HT1080 (cell line): Measurements from ENCODE around the gene PAQR7. TPM values are rescaled to one million over a fixed set of nuclear protein-coding genes. Genes with fewer than 3 reads are reported as not detected.

Experiments
- DNase-seq: peaks from one replicate; pipeline ENCODE4 v3.0.0-alpha.2; 2015; ENCODE audit warnings: low read depth
- polyA plus RNA-seq, 2 experiments: library from polyadenylated mRNA; depleted of rRNA; stranded (reverse); fragments of >200 nt; gene quantifications; 2 replicates each; pipeline ENCODE4 v1.2.3, GENCODE V29; 2015
- total RNA-seq: library from RNA; depleted of rRNA; stranded (reverse); fragments of >200 nt; shearing (Covaris generic); gene quantifications from 2 replicates; pipeline ENCODE4 v1.2.3, GENCODE V29; 2014; rRNA removed

The PAQR7 gene
- 9.6 and 10.0 TPM in 2 replicates for total RNA-seq
- 8.1 and 9.2 TPM in 2 replicates for polyA plus RNA-seq (2015; cell fraction: cytosol; rRNA removed)
- 10.2 and 12.7 TPM in 2 replicates for polyA plus RNA-seq (2015; cell fraction: nucleus; rRNA removed)

- peak; percentile 62 for DNase-seq
Measured at GRCh38 chr1:25875154-25875855, at the start of gene PAQR7. PAQR7 (minus strand) TSS chr1:25875708; CDS start chr1:25863839, 11,869 bp downstream.

GRCh38 chr1:25924454-25924853 is 48.9 kb upstream of the PAQR7 start:
- DNase-seq: no peak

- DNase-seq: no peak
Measured at GRCh38 chr1:25922971-25923552, 47.6 kb upstream of the PAQR7 start.

GRCh38 chr1:25922056-25922970 is 46.8 kb upstream of the PAQR7 start:
- no peak for DNase-seq

- no peak for DNase-seq
Measured at GRCh38 chr1:25918615-25919014, 43.1 kb upstream of the PAQR7 start.

GRCh38 chr1:25917996-25918395 is 42.5 kb upstream of the PAQR7 start:
- DNase-seq: no peak

- no peak for DNase-seq
Measured at GRCh38 chr1:25916460-25916859, 41.0 kb upstream of the PAQR7 start.

GRCh38 chr1:25914074-25914995 is 38.8 kb upstream of the PAQR7 start:
- DNase-seq: no peak

- DNase-seq: no peak
Measured at GRCh38 chr1:25913206-25913605, 37.7 kb upstream of the PAQR7 start.

GRCh38 chr1:25912076-25912831 is 36.7 kb upstream of the PAQR7 start:
- peak; percentile 72 for DNase-seq

- no peak for DNase-seq
Measured at GRCh38 chr1:25911162-25911561, 35.7 kb upstream of the PAQR7 start.

GRCh38 chr1:25909040-25909439 is 33.5 kb upstream of the PAQR7 start:
- DNase-seq: no peak

- no peak for DNase-seq
Measured at GRCh38 chr1:25908161-25908560, 32.7 kb upstream of the PAQR7 start.

GRCh38 chr1:25907601-25908000 is 32.1 kb upstream of the PAQR7 start:
- DNase-seq: no peak

- DNase-seq: no peak
Measured at GRCh38 chr1:25906644-25907300, 31.3 kb upstream of the PAQR7 start.

GRCh38 chr1:25905680-25906643 is 30.5 kb upstream of the PAQR7 start, which contains the start of gene STMN1:
STMN1 (minus strand) TSS chr1:25906419; CDS start chr1:25904676, 1,743 bp downstream.
- DNase-seq: peak; percentile 90

GRCh38 chr1:25904943-25905679 is 29.6 kb upstream of the PAQR7 start:
- peak; percentile 81 for DNase-seq
